A549 (cell line): Measurements from ENCODE around the gene MTARC1. TPM values are rescaled to one million over a fixed set of nuclear protein-coding genes. Genes with fewer than 3 reads are reported as not detected.

Experiments
- ATAC-seq, 2 experiments: fragments of 200-7000 bp in 1 of 2; fragments of >200 bp in 1 of 2; cut with Nextera tagmentation in 1 of 2; cut with Tn5 transposase in 1 of 2; 3 replicates each; pipeline versions ENCODE4 v1.8.0 to v1.9.1; 2018 to 2020; ENCODE audit warnings: mild to moderate bottlenecking in 1 of 2, moderate library complexity in 1 of 2
- CTCF ChIA-PET: fragments of 300-600 bp; sonication (Branson Sonifier 250); formaldehyde crosslinking; extraction: SDS; loops from one replicate; lab custom pipeline; 2021; ENCODE audit warnings: antibody characterized with exemption, inconsistent platforms; lab: Yijun Ruan, JAX
- POLR2A ChIA-PET: fragments of 350-600 bp; formaldehyde crosslinking; extraction: SDS; loops from one replicate; lab custom pipeline; 2021; ENCODE audit warnings: antibody characterized with exemption, inconsistent platforms; lab: Yijun Ruan, JAX
- DNase-seq, 2 experiments: peaks; one replicate each; pipeline versions ENCODE4 v3.0.0 to v3.0.0-alpha.2; 2011 to 2016; ENCODE audit warnings: low read depth in 1 of 2, low spot score in 1 of 2
- FAIRE-seq: peaks from 2 replicates; lab custom pipeline; 2011; peaks lifted over from hg19 to GRCh38; lab: Jason Lieb, UNC
- H3K27ac ChIP-seq, 2 experiments: fragments of >200 bp; sonication (Bioruptor Twin); formaldehyde crosslinking; 3 replicates each; pipeline ENCODE4 v1.5.1; 2016 to 2017
- H3K4me1 ChIP-seq: fragments of >200 bp; sonication (Bioruptor Twin); formaldehyde crosslinking; 3 replicates; pipeline ENCODE4 v1.6.1; 2016
- H3K4me2 ChIP-seq: fragments of >200 bp; sonication (Bioruptor Twin); formaldehyde crosslinking; 3 replicates; pipeline ENCODE4 v1.6.1; 2016
- H3K4me3 ChIP-seq: fragments of >200 bp; sonication (Bioruptor Twin); formaldehyde crosslinking; 3 replicates; pipeline ENCODE4 v1.5.1; 2016
- H3K9me3 ChIP-seq: fragments of >200 bp; sonication (Bioruptor Twin); formaldehyde crosslinking; 3 replicates; pipeline ENCODE4 v1.6.1; 2016
- ATOH8 ChIP-seq: fragments of 250-450 bp; sonication (Bioruptor Pico); IDR thresholded peaks from 2 replicates; pipeline ENCODE4 v1.5.0; 2020; ENCODE audit warnings: low read depth, mild to moderate bottlenecking, moderate library complexity
- BHLHE40 ChIP-seq: IDR thresholded peaks from 2 replicates; pipeline ENCODE4 v1.6.1; 2012; ENCODE audit warnings: low read depth, low read length, inconsistent platforms
- CBX8 ChIP-seq: fragments of 200-600 bp; sonication (generic); IDR thresholded peaks from 2 replicates; pipeline ENCODE4 v1.6.1; 2016
- CEBPB ChIP-seq, 2 experiments: fragments of >200 bp in 1 of 2; sonication (Bioruptor Twin) in 1 of 2; formaldehyde crosslinking in 1 of 2; IDR thresholded peaks; 2 replicates each; pipeline ENCODE4 v1.6.1; 2012 to 2016
- CHD4 ChIP-seq: fragments of 200-600 bp; sonication (generic); IDR thresholded peaks from 2 replicates; pipeline ENCODE4 v1.6.1; 2016; ENCODE audit warnings: antibody characterized with exemption, mild to moderate bottlenecking, borderline replicate concordance
- EHF ChIP-seq: fragments of 250-450 bp; sonication (Bioruptor Pico); IDR thresholded peaks from 2 replicates; pipeline ENCODE4 v1.5.0; 2020; ENCODE audit warnings: mild to moderate bottlenecking
- FOXS1 ChIP-seq: fragments of 250-450 bp; sonication (Bioruptor Pico); IDR thresholded peaks from 2 replicates; pipeline ENCODE4 v1.5.0; 2020; ENCODE audit warnings: mild to moderate bottlenecking, moderate library complexity
- GATA3 ChIP-seq: IDR thresholded peaks from 2 replicates; pipeline ENCODE4 v1.6.1; 2012; ENCODE audit warnings: borderline replicate concordance
- HDAC2 ChIP-seq: fragments of 200-600 bp; sonication (generic); IDR thresholded peaks from 2 replicates; pipeline ENCODE4 v1.6.1; 2016
- HES2 ChIP-seq: fragments of >200 bp; sonication (Bioruptor Twin); formaldehyde crosslinking; IDR thresholded peaks from 2 replicates; pipeline ENCODE4 v1.6.1; 2016
- HMGXB4 ChIP-seq: fragments of 250-450 bp; sonication (Bioruptor Pico); IDR thresholded peaks from 2 replicates; pipeline ENCODE4 v1.5.0; 2021; ENCODE audit warnings: mild to moderate bottlenecking, moderate library complexity, borderline replicate concordance
- JUNB ChIP-seq: fragments of >200 bp; sonication (Bioruptor Twin); formaldehyde crosslinking; IDR thresholded peaks from 2 replicates; pipeline ENCODE4 v1.6.1; 2016
- MAX ChIP-seq: IDR thresholded peaks from 2 replicates; pipeline ENCODE4 v1.6.1; 2012
- MYC ChIP-seq: IDR thresholded peaks from 2 replicates; pipeline ENCODE4 v1.6.1; 2012; ENCODE audit warnings: mild to moderate bottlenecking, inconsistent platforms, low read length, improper control_type of control experiment, borderline replicate concordance
- NFE2L2 ChIP-seq: fragments of 150-350 bp; conservative IDR thresholded peaks from 2 replicates; pipeline ENCODE4 v1.6.1; 2014; ENCODE audit warnings: low read length
- POLR2A ChIP-seq: IDR thresholded peaks from 2 replicates; pipeline ENCODE4 v1.6.1; 2012; ENCODE audit warnings: mild to moderate bottlenecking, low read length
- POLR2AphosphoS2 ChIP-seq: conservative IDR thresholded peaks from 2 replicates; pipeline ENCODE4 v1.6.1; 2012; ENCODE audit warnings: low read length, improper control_type of control experiment, inconsistent platforms
- RCOR1 ChIP-seq: fragments of 150-350 bp; IDR thresholded peaks from 2 replicates; pipeline ENCODE4 v1.6.1; 2014; ENCODE audit warnings: antibody characterized with exemption, low read length, low read depth
- RFX5 ChIP-seq: fragments of 450-650 bp; IDR thresholded peaks from 2 replicates; pipeline ENCODE4 v1.7.1; 2014; ENCODE audit warnings: antibody characterized with exemption, mild to moderate bottlenecking, moderate library complexity
- TP53 ChIP-seq: fragments of 250-450 bp; sonication (Bioruptor Pico); IDR thresholded peaks from 2 replicates; pipeline ENCODE4 v1.5.0; 2021; ENCODE audit warnings: mild to moderate bottlenecking, moderate library complexity
- ZC3H11A ChIP-seq: fragments of 450-650 bp; IDR thresholded peaks from 2 replicates; pipeline ENCODE4 v1.6.1; 2014; ENCODE audit warnings: antibody characterized with exemption, mild to moderate bottlenecking
- WGBS: methylation state at CpG from one replicate; pipeline ENCODE4 v1.1.6; 2017; ENCODE audit errors: missing lambda C conversion rate; 5-methylcytosine and 5-hydroxymethylcytosine counted together
- polyA plus RNA-seq, 4 experiments: library from polyadenylated mRNA; depleted of rRNA in 3 of 4; stranded (reverse); fragments of >200 nt; fragmentation: RNase III in 1 of 4; extraction: RNeasy Plus Mini Kit Qiagen cat#74134 plus additional on column Dnase treatment in 1 of 4; gene quantifications; 2 replicates in 3 of 4; 3 replicates in 1 of 4; pipeline ENCODE4 v1.2.3, GENCODE V29; 2011 to 2017

The MTARC1 gene
- polyA plus RNA-seq, 2 of the 4 experiments (the other 2 are of a cell fraction), result 9.5 to 10.1 TPM

GRCh38 chr1:220750131-220750515 lies 36.6 kb upstream of the MTARC1 start:
- DNase-seq (no peak), FAIRE-seq (no peak), ATAC-seq (no peak)
- ChIA-PET CTCF (interaction anchor here (6.0 to 7.6 kb wide), 2 partner anchors 16 to 26 kb away, joined by 41 to 48 read pairs; no protein-coding TSS in a partner anchor), POLR2A (no interaction called here)
- Histone ChIP-seq H3K4me1 (peaks cover 22% of the 10 kb centered on the region; the same call in 2 of the 3 replicates), H3K4me2 (peak overlapping the region; percentile 97; the same call in 1 of the 3 replicates), H3K9me3 (no peaks in the 10 kb centered on the region), H3K27ac (no peak overlapping the region), H3K4me3 (no peak overlapping the region)
- TF ChIP-seq JUNB, result no peak
- no peak for TF ChIP-seq RCOR1
- TF ChIP-seq HMGXB4, result no peak
- TF ChIP-seq HDAC2, result no peak
- TF ChIP-seq CBX8, result no peak
- TF ChIP-seq MAX, result no peak
- TF ChIP-seq MYC, result no peak
- TF ChIP-seq NFE2L2, result no peak
- 89% methylated on average over 6 of the region's 6 CpGs for WGBS

- POLR2A ChIA-PET, result no interaction called here
- peak overlapping the region; percentile 22; the same call in 1 of the 3 replicates for H3K4me2 ChIP-seq
- ATAC-seq (no peak), FAIRE-seq (no peak), DNase-seq (no peak)
- H3K4me1 ChIP-seq, result peaks cover 22% of the 10 kb centered on the region; the same call in 2 of the 3 replicates
- CTCF ChIA-PET, result interaction anchor here (7.6 kb wide), 1 partner anchor 25 kb away, joined by 48 read pairs; no protein-coding TSS in a partner anchor
- no peaks in the 10 kb centered on the region for H3K9me3 ChIP-seq
- no peak overlapping the region for H3K27ac ChIP-seq
- no peak for TF ChIP-seq GATA3
- TF ChIP-seq MAX, result no peak
- no peak for TF ChIP-seq ZC3H11A
- no peak for TF ChIP-seq CHD4
- TF ChIP-seq CEBPB (IDR thresholded peaks at IDR 0.05), result no peak
- TF ChIP-seq POLR2AphosphoS2, result no peak
- no peak for TF ChIP-seq BHLHE40
- TF ChIP-seq ATOH8 (CRISPR knock-in tag), result no peak
- TF ChIP-seq RFX5, result no peak
- TF ChIP-seq EHF (CRISPR knock-in tag), result no peak
- TF ChIP-seq FOXS1 (CRISPR knock-in tag), result no peak
- no peak for TF ChIP-seq MYC
- no peak for TF ChIP-seq TP53 (CRISPR knock-in tag)
- no peak for TF ChIP-seq HES2
- TF ChIP-seq POLR2A, result no peak
- no peak for TF ChIP-seq HMGXB4
- H3K4me3 ChIP-seq, result no peak overlapping the region
- 83% methylated on average over 2 of the region's 2 CpGs for WGBS
Measured at GRCh38 chr1:220751111-220751510, 35.6 kb upstream of the MTARC1 start.
